Measurements from ENCODE around the gene PARG. TPM values are rescaled to one million over a fixed set of nuclear protein-coding genes. Genes with fewer than 3 reads are reported as not detected.

PARG gene
- total and polyA plus RNA-seq, 4 donors: 4.5 to 16.9 (median 9.0) TPM

GRCh38 chr10:49841615-49842332, 100.1 kb downstream of the PARG start:
- H3K36me3 ChIP-seq (ENCODE audit: control insufficient read depth in 4 of 4, insufficient read depth in 3 of 4, low read depth in 1 of 4, low read length in 3 of 4): peaks cover 5 to 23% (median 11%) of the 10 kb centered on the region in 4 donors
- H3K27me3 ChIP-seq (ENCODE audit: control insufficient read depth in 4 of 4, insufficient read depth in 4 of 4, low read length in 3 of 4): no peaks in the 10 kb centered on the region
- no peak overlapping the region for H3K4me3 ChIP-seq (ENCODE audit: low read depth in 1 of 3, low read length in 3 of 3)
- H3K9me3 ChIP-seq (ENCODE audit: control insufficient read depth in 4 of 4, low read length in 3 of 4): no peaks in the 10 kb centered on the region
- no peak for DNase-seq (ENCODE audit: low spot score)
- WGBS: 92% methylated on average over 11 of the region's 11 CpGs
- TF ChIP-seq FOXA2 (IDR thresholded peaks at IDR 0.05) (no peak), HNF4G (IDR thresholded peaks at IDR 0.05) (no peak), ZBTB33 (IDR thresholded peaks at IDR 0.05) (no peak), JUND (IDR thresholded peaks at IDR 0.05) (no peak), CTCF (IDR thresholded peaks at IDR 0.05; ENCODE audit: low read depth, low read length, missing input control) (no peak), SP1 (IDR thresholded peaks at IDR 0.05) (no peak), GABPA (IDR thresholded peaks at IDR 0.05 in 1 of 2, conservative IDR thresholded peaks at IDR 0.05 in 1 of 2) (no peak), FOXA1 (IDR thresholded peaks at IDR 0.05) (no peak), RAD21 (IDR thresholded peaks at IDR 0.05) (no peak), EGR1 (IDR thresholded peaks at IDR 0.05; ENCODE audit: low read depth in 2 of 2) (no peak), MAX (IDR thresholded peaks at IDR 0.05) (no peak), REST (IDR thresholded peaks at IDR 0.05) (no peak), NR2F2 (IDR thresholded peaks at IDR 0.05) (no peak), ATF3 (IDR thresholded peaks at IDR 0.05) (no peak), RXRA (IDR thresholded peaks at IDR 0.05) (no peak)
- H3K4me1 ChIP-seq (ENCODE audit: control insufficient read depth in 4 of 4, insufficient read depth in 4 of 4, low read length in 3 of 4): peaks cover 0 to 13% (median 2%) of the 10 kb centered on the region in 4 donors
- H3K9ac ChIP-seq (ENCODE audit: low read depth in 1 of 2, low read length in 2 of 2): no peak overlapping the region
- no peak overlapping the region for H3K27ac ChIP-seq (ENCODE audit: low read depth in 1 of 2, low read length in 2 of 2)
